HG03097 (cell line): Measurements from ENCODE around the gene FGFBP2.
"Not testable (repeated sequence)": the region's sequence is repeated elsewhere in the genome, so short reads cannot be mapped to it uniquely, and the experiment has no call there.

Experiments
- ATAC-seq: cut with Tn5 transposase; IDR thresholded peaks from one replicate; pipeline ENCODE4 v1.9.1; 2021; ENCODE audit not compliant: unreplicated experiment, low FRiP score

The FGFBP2 gene

DNA sequence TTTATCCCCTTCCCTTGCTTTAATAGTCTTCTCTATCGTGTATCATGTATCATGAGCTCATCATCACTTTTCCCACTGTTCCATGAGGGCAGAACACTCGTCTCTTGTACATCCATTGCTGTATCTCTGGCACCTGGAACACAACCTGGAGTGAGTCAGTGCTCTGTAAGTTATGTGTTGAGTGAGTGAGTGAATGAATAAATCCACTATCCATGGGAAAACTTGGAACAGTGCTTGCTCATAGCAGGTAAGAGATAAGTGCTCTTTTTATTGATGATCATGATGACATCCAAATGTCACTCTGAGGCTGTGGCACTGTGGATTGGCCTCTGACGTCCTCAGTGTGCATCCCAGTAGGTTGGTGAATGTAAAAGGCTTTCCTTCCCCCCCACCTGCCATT, 28.7 kb downstream of the FGFBP2 start:
- no peak for ATAC-seq

DNA sequence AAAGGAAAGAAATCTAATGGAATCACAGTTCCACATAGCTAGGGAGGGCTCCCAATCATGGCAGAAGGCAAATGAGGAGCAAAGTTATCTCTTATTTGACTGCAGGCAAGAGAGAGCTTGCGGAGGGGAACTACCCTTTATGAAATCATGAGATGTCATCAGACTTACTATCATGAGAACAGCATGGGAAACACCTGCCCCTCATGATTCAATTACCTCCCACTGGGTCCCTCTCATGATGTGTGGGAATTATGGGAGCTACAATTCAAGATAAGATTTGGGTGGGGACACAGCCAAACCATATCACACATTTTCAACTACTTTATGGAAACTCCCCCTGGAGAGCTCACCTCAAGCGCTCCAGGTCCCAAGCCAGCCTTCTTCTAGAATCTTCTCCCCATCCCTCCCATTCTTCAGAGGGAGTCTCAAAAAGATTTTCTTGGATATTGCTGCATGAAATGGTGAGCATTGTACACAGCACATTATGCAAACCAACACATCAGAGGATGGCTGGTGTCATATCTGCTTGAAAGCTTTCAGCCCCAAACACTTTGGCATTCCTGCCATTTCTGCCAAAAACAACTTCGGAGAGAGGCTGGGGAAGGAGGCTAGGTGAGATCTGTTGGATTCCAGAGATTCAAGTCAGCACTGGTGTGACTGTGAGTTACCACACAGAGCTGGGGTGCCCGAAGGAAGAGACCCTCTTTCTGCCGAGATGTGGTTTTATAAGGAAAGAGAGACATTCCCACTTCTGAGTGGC, 31.3 kb downstream of the FGFBP2 start:
- ATAC-seq, result no peak

DNA sequence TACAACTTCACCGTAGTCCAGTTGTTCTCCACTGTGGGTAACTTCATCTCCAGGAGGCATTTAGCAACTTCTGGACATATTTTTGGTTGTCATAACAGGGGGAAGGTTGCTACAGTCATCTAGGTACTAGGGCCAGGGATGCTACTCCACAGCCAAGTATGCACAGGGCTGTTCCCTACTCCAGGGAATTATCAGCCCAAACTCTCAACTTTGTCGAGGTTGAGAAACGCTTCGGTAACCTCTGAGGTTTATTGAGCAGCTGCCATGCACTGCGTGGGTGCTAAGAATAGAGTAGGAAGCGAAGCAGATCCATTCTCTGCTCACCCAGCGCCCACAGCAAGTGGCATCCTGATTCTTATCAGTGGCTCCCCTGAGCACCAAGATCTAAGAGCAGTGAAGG, 32.7 kb downstream of the FGFBP2 start:
- no peak for ATAC-seq

DNA sequence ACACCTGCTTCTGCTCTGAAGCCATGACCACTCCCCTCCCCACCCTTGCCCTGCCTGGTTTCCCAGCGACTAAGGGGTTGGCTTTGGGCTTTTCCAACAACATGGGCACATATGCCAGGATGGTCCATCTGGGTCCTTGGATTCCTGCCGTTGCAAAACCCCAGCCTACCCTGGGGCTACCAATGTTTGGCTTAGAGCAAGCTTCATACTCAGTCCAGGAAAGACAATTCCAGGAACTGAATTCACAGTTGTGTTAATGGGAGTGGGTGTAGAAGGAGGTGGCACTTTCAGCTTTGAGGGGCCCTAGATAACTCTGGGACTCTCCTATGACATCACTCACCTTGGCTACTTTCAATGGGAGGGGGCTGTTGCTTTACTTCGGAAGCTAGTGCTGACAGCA, 33.4 kb downstream of the FGFBP2 start:
- ATAC-seq, result no peak

DNA sequence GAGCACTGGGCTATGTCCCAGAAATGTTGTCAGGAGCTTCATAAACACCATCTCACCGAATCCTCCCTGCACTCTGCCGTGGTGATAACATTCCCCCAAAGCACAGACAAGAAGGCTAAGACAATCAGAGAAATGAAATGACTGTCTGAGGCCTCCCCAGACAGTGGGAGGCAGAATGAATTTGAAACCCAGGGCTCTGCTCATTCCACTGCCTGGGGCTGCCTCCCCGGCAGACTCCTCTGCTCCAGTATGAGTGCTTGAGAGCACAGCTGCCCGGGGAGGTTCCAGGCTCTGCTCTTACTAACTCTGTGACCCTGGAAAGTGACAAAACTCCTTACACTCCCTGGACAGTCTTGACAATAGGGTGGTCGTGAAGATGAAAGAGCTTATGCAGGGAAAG, 34.1 kb downstream of the FGFBP2 start:
- ATAC-seq, result no peak

DNA sequence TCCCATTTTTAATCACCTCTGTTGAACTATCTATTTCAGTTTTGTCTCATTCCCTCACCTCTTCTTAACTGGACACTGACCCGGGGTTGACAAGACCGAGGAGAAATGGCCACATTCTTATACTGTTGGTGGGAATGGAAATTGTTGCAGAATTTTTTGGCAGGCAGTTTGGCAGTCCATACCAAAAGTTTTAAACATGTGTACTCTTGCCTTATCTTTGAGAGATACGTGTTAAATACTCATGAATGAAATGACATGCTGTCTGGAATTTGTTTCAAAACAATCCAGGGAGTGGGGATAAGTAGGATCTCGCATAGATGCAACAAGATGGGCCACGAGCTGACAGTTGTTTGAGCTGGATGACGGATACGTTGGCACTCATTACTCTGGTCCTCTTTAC, 36.5 kb downstream of the FGFBP2 start:
- no peak for ATAC-seq

DNA sequence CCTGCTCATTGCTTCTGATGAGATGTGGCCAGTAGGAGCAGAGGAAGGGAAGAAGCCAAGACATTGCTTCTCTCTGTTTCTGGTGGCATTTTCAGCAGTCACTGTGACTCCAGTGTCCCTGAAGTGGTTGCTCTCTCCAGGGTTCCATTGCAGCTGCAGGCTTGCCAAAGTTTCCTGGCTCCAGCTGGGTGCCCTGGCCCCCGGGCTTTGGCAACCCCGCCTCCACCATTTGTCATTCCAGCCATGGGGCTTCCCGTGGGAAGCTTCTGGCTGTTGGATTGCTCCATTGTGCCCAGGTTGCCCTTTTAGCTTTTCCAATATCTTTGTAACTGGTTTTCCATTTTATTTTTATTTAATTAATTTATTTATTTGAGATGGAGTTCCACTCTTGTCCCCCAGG, 37.1 kb downstream of the FGFBP2 start:
- no peak for ATAC-seq

DNA sequence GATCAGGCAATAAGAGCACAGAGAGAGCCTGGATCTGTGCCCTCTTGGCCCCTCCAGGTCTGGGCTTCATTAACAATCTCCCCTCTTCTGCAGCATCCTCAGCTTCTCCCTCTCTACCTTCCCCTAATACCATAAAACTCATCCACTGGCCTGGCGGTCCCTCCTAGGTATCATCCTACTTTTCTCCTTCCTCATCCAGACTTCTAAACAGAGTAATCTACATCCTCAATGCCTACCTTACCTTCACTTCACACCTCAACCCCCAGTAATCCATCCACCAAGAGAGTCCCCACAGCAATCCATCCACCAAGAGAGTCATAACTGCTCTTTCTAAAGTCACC, 41.4 kb downstream of the FGFBP2 start:
- ATAC-seq, result no peak

DNA sequence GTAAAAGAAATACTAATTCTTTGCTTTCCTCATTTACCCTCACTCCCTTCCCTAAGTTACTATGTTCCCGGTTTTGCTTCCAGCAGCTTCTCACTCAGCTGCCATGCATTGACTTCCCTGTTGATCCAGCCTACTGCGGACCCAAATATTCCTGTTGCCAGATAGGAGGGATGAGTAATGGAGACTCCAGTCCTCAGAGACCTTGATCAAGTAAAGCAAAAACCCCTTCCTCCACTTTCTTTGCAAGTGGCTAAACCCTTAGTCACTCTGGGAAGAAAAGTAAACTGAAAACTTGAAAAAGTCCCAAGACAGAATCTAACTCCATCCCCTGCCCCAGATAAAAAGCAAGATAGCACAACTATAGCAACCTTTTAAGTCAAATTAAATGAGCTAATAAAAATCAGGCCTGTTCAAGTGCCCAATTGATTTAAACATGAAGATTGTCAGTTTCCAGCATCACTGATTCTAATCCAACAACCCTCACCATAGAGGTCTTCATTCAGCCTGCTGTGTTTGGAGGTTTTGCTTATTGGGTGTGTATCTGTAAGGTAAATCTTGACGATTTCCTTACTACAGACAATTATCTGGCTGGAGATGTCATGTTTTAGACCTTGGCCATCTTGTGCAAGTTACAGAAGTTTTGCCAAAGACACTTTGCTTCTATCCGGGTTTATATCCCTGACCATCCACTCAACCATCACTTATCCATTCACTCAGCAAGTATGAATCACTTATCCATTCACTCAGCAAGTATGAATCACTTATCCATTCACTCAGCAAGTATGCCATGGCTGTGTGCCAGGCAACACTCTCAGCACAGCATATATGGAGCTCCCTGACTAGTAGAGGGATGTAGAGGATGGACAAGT, 42.0 kb downstream of the FGFBP2 start:
- ATAC-seq, result no peak

DNA sequence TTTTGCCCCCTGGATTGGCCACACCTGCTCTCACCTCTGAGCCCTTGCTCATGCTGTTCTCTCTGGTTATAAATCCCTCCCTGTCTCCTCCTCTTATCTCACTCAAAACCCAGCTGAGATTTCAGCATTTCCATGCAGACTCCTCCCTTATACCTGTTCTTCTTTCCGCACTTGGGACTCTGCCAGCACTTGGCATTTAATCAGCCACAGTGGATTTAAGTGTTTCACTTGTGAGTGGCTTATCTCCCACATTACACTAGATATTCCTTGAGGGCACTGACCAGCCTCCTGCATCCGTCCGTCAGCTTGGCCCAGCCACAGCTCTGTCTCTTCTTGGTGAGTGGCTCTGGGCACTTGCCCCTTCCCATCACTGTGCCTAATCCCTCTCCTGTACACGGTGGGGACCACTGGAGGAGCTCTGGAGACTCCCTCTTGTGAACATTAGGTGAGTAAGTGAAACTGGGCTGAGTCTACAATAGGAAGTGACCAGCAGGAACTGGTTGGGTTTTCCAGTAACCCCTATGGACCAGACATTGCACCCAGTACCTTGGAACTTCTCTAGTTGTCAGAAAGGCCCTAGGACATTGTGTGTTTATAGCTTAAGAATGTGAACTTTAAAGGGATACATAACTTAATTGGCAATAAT, 44.4 kb downstream of the FGFBP2 start:
- no peak for ATAC-seq

DNA sequence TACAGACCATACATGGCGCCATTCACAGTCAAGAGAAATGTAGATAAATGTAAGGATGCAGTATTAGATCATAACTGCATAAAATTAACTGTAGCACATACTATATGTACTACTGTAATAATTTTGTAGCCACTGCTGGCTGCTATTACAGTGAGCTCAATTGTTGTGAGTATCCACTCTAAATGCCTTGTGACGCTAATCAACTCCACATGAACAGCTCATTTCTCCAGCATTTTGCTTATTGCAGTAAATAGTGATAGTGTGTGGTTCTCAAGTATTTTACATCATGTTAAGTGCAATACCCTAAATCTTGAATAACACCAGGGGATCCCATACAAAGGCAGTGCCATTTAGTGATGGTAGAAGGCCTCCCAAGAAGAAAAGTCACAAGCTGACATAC, 45.7 kb downstream of the FGFBP2 start:
- no peak for ATAC-seq

DNA sequence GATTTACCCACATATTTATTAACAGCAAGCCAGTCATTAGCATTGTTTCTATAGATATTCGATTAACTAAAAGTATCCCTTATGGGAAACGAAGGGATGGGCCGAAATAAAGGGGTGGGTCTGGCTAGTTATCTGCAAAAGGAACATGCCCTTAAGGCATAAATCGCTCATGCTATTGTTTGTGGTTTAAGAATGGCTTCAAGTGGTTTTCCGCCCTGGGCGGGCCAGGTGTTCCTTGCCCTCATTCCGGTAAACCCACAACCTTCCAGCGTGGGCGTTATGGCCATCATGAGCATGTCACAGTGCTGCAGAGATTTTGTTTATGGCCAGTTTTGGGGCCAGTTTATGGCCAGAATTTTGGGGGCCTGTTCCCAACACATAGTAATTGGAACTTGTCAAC, 46.6 kb downstream of the FGFBP2 start:
- not testable (repeated sequence) for ATAC-seq

DNA sequence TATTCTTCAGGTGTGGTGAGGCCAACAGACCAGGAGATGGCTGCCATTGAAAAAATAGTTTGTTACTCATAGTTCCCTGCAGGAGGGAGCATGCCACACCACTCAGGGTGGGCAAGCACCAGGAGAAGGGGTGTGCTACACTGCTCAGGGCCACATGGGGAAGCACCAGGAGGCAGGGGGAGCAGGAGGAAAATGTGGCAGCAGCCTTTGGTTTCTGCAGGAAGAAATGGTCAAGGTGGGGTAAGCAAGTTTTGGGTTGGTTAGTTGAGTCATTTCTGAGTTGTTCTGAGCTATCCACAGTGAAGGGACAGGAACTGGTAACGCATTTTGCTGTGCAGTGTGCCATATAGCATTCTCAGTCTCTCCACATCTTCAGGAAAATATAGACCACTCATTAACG, 48.2 kb downstream of the FGFBP2 start:
- ATAC-seq, result no peak

DNA sequence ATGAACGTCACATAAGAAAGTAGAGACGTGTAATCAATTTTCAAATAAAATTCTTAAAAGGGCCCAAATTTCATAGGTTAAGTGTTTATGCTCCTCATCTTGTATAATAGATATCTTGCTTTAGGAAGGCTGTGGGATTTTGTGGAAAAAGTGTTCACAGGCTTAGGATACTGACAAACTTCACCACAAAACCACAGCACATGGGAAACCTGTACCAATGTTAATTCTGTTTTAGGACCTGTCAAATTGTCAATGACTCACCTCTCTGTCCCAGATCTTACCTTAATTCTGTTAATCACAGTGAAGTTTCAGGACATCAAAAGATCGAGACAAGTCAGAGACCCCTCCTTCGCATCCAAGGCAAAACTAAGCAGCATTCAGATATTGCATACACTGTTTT, 48.7 kb downstream of the FGFBP2 start:
- no peak for ATAC-seq

DNA sequence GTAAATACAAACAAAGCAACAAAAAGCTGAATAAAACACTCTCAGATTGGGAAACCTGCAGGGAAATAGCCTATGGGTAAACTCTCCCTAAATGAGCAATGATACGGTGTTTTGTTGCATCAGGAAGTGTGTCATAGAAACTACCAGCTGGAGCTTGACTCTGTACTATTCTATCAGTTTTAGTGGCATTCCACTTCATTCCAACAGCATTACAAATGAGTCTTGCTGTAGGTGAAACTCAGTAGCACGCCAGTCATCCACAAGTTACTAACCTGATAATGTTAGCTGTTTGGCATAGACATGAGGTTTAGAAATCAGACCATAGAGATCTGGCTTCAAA, 49.4 kb downstream of the FGFBP2 start:
- no peak for ATAC-seq

DNA sequence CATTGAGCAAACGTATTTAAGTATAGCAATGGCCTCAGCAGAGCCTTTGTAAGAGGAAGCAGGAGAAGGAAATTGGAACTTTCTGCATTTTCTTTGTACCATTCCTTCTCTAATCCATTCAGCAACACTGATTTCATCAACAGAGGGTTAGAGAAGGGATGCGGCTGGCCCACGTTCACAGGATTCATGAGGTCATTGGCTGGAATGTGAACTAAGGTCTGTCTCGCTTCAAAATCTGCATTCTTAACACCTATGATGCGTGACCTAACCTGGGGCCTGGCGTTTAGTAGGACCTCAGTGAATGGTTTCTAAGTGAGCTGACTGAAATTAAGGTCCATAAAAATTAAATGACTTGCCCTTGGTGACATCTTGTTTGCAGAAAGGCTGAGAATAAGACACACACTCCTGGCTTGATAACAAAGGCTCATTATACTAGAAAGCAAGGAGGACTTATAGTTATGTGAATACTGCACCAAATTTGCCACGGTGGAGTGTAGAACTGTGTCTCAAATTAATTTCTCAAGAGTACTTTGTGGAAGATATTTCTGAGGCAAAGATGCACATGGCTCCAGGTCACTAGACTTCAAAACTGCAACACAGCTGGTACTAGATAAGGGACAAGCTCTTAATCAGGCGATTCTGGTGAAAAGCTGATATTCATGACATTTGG, 49.9 kb downstream of the FGFBP2 start:
- no peak for ATAC-seq

DNA sequence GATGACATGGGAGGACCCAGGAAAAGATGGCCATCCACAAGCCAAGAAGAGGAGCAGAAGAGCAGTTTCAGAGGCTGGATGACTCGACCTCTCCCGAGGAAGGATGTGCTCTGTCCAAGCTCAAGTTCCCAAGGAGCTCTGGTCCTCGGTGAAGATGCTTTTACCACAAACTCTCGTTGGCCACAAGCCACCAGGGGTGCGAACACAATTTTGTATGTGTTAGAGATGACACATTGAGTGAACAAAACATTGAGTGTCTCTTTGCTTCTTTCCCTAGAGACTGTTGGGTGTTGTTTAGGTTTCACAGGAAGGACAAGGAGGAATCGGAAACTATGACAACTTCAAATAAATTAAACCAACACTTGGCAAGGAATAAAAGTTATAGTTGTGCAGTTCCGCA, 50.7 kb downstream of the FGFBP2 start:
- ATAC-seq, result no peak
